ENCODE measurements around the gene DDX46. TPM values are rescaled to one million over a fixed set of nuclear protein-coding genes. Genes with fewer than 3 reads are reported as not detected.
A peak's percentile ranks its signal among the peaks of the same experiment; 100 is the strongest.

The DDX46 gene
- total RNA-seq, 2 experiments from 2014 or later, result 72.7 to 76.5 TPM

- ATAC-seq (ENCODE audit: low read depth) (no peak), DNase-seq (no peak)
- H3K9me3 Mint-ChIP-seq, result no peaks in the 10 kb centered on the region
- peaks cover 7% of the 10 kb centered on the region for H3K36me3 Mint-ChIP-seq
- H3K4me1 Mint-ChIP-seq, result peaks cover 25% of the 10 kb centered on the region
- H3K27me3 Mint-ChIP-seq, result no peaks in the 10 kb centered on the region
- POLR2A ChIA-PET, result interaction anchor here (0.6 to 2.8 kb wide), 16 partner anchors 8 to 773 kb away, joined by 3 to 21 read pairs (median 4); partner anchors contain the start of genes C5orf24, CAMLG, PCBD2 and PPP2CA
- H3K27ac Mint-ChIP-seq, result peak overlapping the region; percentile 90
- H3K4me3 Mint-ChIP-seq, result peak overlapping the region; percentile 92
Measured at GRCh38 chr5:134873494-134873893, 114.9 kb downstream of the DDX46 start.

- H3K4me1 Mint-ChIP-seq, result peaks cover 28% of the 10 kb centered on the region
- ATAC-seq (ENCODE audit: low read depth), result peak; percentile 89
Measured at GRCh38 chr5:134873987-134874830, 115.6 kb downstream of the DDX46 start, which contains the start of gene TXNDC15. TXNDC15 (plus strand) TSS chr5:134874371; CDS start chr5:134874428, 57 bp downstream.

GRCh38 chr5:134874831-134875655 is 116.5 kb downstream of the DDX46 start:
- Mint-ChIP-seq H3K36me3 (peaks cover 8% of the 10 kb centered on the region), H3K27me3 (no peaks in the 10 kb centered on the region), H3K4me3 (peak overlapping the region; percentile 92), H3K9me3 (no peaks in the 10 kb centered on the region), H3K4me1 (peaks cover 32% of the 10 kb centered on the region), H3K27ac (peak overlapping the region; percentile 90)
- DNase-seq (peak; percentile 59), ATAC-seq (ENCODE audit: low read depth) (peak; percentile 20)
- POLR2A ChIA-PET, result interaction anchor here (0.8 to 2.8 kb wide), 7 partner anchors 13 to 503 kb away, joined by 3 to 21 read pairs (median 5); partner anchors contain the start of genes C5orf24, CAMLG, PCBD2 and UBE2B

More at GRCh38 chr5:134873987-134874830, 115.6 kb downstream of the DDX46 start, which contains the start of gene TXNDC15:
- Mint-ChIP-seq H3K4me3 (peak within 1 kb of the TSS; percentile 92), H3K27ac (peak within 1 kb of the TSS; percentile 90), H3K27me3 (no peaks in the 10 kb centered on the region), H3K9me3 (no peaks in the 10 kb centered on the region), H3K36me3 (peaks cover 7% of the 10 kb centered on the region)
- peak; percentile 88 for DNase-seq
- POLR2A ChIA-PET, result interaction anchor here (0.6 to 2.8 kb wide), 16 partner anchors 9 to 774 kb away, joined by 3 to 21 read pairs (median 4); partner anchors contain the start of genes C5orf24, CAMLG, PCBD2 and PPP2CA

- Mint-ChIP-seq H3K9me3 (no peaks in the 10 kb centered on the region), H3K4me3 (peak overlapping the region; percentile 92), H3K4me1 (peaks cover 32% of the 10 kb centered on the region), H3K27ac (peak overlapping the region; percentile 86), H3K36me3 (peaks cover 9% of the 10 kb centered on the region), H3K27me3 (no peaks in the 10 kb centered on the region)
- POLR2A ChIA-PET, result interaction anchor here (0.7 to 2.1 kb wide), 3 partner anchors 9 to 35 kb away, joined by 3 to 12 read pairs (median 7); partner anchors contain the start of gene PCBD2
- DNase-seq (no peak), ATAC-seq (ENCODE audit: low read depth) (peak; percentile 33)
Measured at GRCh38 chr5:134877159-134877558, 118.6 kb downstream of the DDX46 start.

GRCh38 chr5:134878403-134878802 is 119.8 kb downstream of the DDX46 start:
- POLR2A ChIA-PET, result no interaction called here
- DNase-seq, result no peak
- ATAC-seq (ENCODE audit: low read depth), result no peak
- Mint-ChIP-seq H3K27me3 (no peaks in the 10 kb centered on the region), H3K4me3 (no peak overlapping the region), H3K4me1 (peaks cover 31% of the 10 kb centered on the region), H3K9me3 (no peaks in the 10 kb centered on the region), H3K36me3 (peaks cover 9% of the 10 kb centered on the region), H3K27ac (no peak overlapping the region)

- peaks cover 29% of the 10 kb centered on the region for H3K4me1 Mint-ChIP-seq
Measured at GRCh38 chr5:134879456-134879855, 120.9 kb downstream of the DDX46 start.

More at GRCh38 chr5:134879456-134879855, 120.9 kb downstream of the DDX46 start:
- ATAC-seq (ENCODE audit: low read depth) (no peak), DNase-seq (no peak)
- H3K27ac Mint-ChIP-seq, result no peak overlapping the region
- H3K36me3 Mint-ChIP-seq, result peaks cover 9% of the 10 kb centered on the region
- POLR2A ChIA-PET, result interaction anchor here (0.7 kb wide), 1 partner anchor 28 kb away, joined by 5 read pairs; no protein-coding TSS in a partner anchor
- no peaks in the 10 kb centered on the region for H3K27me3 Mint-ChIP-seq
- no peaks in the 10 kb centered on the region for H3K9me3 Mint-ChIP-seq
- no peak overlapping the region for H3K4me3 Mint-ChIP-seq

Other genes with a start within 250 kb of the DDX46 start
- 100 to 1,000 TPM; 142 to 161 TPM for gene JADE2, start 233.1 kb upstream of the DDX46 start, total RNA-seq
- gene SAR1B, start 126.0 kb upstream of the DDX46 start, total RNA-seq, result 10 to 100 TPM; 42.8 to 48.2 TPM
- 10 to 100 TPM; 20.5 to 20.6 TPM for gene SEC24A, start 110.0 kb upstream of the DDX46 start, total RNA-seq
- 10 to 100 TPM; 24.4 to 24.7 TPM for gene CAMLG, start 20.2 kb upstream of the DDX46 start, total RNA-seq
- gene C5orf24, start 87.2 kb downstream of the DDX46 start, total RNA-seq, result 10 to 100 TPM; 32.4 to 37.0 TPM
- 10 to 100 TPM; 37.7 to 41.1 TPM for gene TXNDC15, start 115.6 kb downstream of the DDX46 start, total RNA-seq
- 10 to 100 TPM; 14.4 to 15.2 TPM for gene PCBD2, start 146.4 kb downstream of the DDX46 start, total RNA-seq
- gene CATSPER3, start 209.1 kb downstream of the DDX46 start, total RNA-seq, result under 1 TPM; 0.40 to 0.44 TPM

All from activated naive CD8-positive, alpha-beta T cell treated with anti-CD3 and anti-CD28 coated beads, Interleukin-2, amount 10 ng/mL, durations not matched to agents 7 days and 5 days (primary cell).